Loucy (cell line): ENCODE data around the gene RPA3.

Source experiments
- H2AFZ ChIP-seq: fragments of 200-600 bp; sonication (generic); 2 replicates; pipeline ENCODE4 v1.6.0; 2016; ENCODE audit warnings: antibody characterized with exemption, mild to moderate bottlenecking, low read length, moderate library complexity
- H3F3A ChIP-seq: fragments of 200-600 bp; 2 replicates; pipeline ENCODE4 v1.6.0; 2016; ENCODE audit warnings: antibody characterized with exemption, low read depth, mild to moderate bottlenecking
- H3K27me3 ChIP-seq: fragments of 200-600 bp; sonication (generic); 2 replicates; pipeline ENCODE4 v1.6.1; 2014; ENCODE audit warnings: low read length, mild to moderate bottlenecking; ENCODE audit not compliant: insufficient read depth, poor library complexity, severe bottlenecking
- H3K36me3 ChIP-seq: fragments of 200-600 bp; sonication (generic); 2 replicates; pipeline ENCODE4 v1.6.1; 2016; ENCODE audit warnings: low read length; ENCODE audit not compliant: insufficient read depth
- H3K4me1 ChIP-seq: fragments of 200-600 bp; sonication (generic); 2 replicates; pipeline ENCODE4 v1.5.1; 2014; ENCODE audit warnings: low read length, mild to moderate bottlenecking; ENCODE audit not compliant: insufficient read depth, poor library complexity, severe bottlenecking
- H3K4me2 ChIP-seq: fragments of 200-600 bp; sonication (generic); 2 replicates; pipeline ENCODE4 v1.6.0; 2014; ENCODE audit warnings: antibody characterized with exemption, low read length, low read depth, mild to moderate bottlenecking; ENCODE audit not compliant: poor library complexity, severe bottlenecking
- H3K4me3 ChIP-seq: fragments of 200-600 bp; sonication (generic); 2 replicates; pipeline ENCODE4 v1.5.1; 2014; ENCODE audit warnings: low read length, mild to moderate bottlenecking, mixed read lengths; ENCODE audit not compliant: poor library complexity, severe bottlenecking
- H3K79me2 ChIP-seq: fragments of 200-600 bp; sonication (generic); 2 replicates; pipeline ENCODE4 v1.6.1; 2014; ENCODE audit warnings: low read length; ENCODE audit not compliant: insufficient read depth
- H3K9ac ChIP-seq: fragments of 200-600 bp; sonication (generic); 2 replicates; pipeline ENCODE4 v1.6.0; 2014; ENCODE audit warnings: mild to moderate bottlenecking, low read depth, low read length, moderate library complexity; ENCODE audit not compliant: poor library complexity, severe bottlenecking
- H3K9me2 ChIP-seq: fragments of 200-600 bp; sonication (generic); replicated peaks from 2 replicates; pipeline ENCODE4 v1.6.1; 2016; ENCODE audit warnings: low read depth, low read length, mixed read lengths
- H3K9me3 ChIP-seq: fragments of 200-600 bp; sonication (generic); 2 replicates; pipeline ENCODE4 v1.6.1; 2014; ENCODE audit warnings: mild to moderate bottlenecking, antibody characterized with exemption, low read length, low read depth; ENCODE audit not compliant: insufficient read depth
- H4K20me1 ChIP-seq: fragments of 200-600 bp; sonication (generic); 2 replicates; pipeline ENCODE4 v1.6.0; 2014; ENCODE audit warnings: antibody characterized with exemption, low read length, mild to moderate bottlenecking; ENCODE audit not compliant: insufficient read depth, poor library complexity, severe bottlenecking
- EZH2phosphoT487 ChIP-seq: fragments of 200-600 bp; IDR thresholded peaks from 2 replicates; pipeline ENCODE4 v1.6.1; 2018; ENCODE audit warnings: antibody characterized with exemption, mild to moderate bottlenecking, moderate library complexity, borderline replicate concordance
- TF ChIP-seq, protein P1 (sequence below): fragments of 200-600 bp; sonication (generic); conservative IDR thresholded peaks from 2 replicates; pipeline ENCODE4 v1.5.1; 2014; ENCODE audit warnings: mild to moderate bottlenecking, antibody characterized with exemption, low read length

Gene RPA3

DNA sequence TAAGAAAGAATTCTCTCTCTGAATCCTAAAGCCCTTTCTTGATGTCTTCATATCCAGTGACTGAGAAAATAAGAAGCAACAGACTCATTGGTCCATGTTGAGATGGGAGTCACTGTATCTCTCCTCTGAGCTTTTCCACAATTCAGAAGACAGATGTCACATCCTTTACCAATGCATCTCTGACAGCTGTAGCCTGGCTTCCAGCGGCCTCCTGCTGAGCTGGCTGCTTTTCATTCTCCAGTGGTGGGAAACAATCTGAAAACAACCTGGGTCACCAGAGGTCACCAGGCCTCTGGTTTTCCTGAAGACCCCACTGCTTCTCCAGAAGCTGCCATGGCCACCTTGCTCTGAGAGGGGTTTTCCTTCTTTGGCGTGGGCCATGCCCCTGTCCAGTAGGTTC lies 18.3 kb upstream of the RPA3 start:
- H3K9me2 ChIP-seq, result no peaks in the 10 kb centered on the region
- H3K4me3 ChIP-seq, result no peak overlapping the region
- no peaks in the 10 kb centered on the region for H4K20me1 ChIP-seq
- H3K9me3 ChIP-seq, result no peaks in the 10 kb centered on the region
- peaks cover 33% of the 10 kb centered on the region for H3K4me1 ChIP-seq
- H3K27me3 ChIP-seq, result no peaks in the 10 kb centered on the region
- H2AFZ ChIP-seq, result no peak overlapping the region
- H3K79me2 ChIP-seq, result no peaks in the 10 kb centered on the region
- TF ChIP-seq, protein P1, sequence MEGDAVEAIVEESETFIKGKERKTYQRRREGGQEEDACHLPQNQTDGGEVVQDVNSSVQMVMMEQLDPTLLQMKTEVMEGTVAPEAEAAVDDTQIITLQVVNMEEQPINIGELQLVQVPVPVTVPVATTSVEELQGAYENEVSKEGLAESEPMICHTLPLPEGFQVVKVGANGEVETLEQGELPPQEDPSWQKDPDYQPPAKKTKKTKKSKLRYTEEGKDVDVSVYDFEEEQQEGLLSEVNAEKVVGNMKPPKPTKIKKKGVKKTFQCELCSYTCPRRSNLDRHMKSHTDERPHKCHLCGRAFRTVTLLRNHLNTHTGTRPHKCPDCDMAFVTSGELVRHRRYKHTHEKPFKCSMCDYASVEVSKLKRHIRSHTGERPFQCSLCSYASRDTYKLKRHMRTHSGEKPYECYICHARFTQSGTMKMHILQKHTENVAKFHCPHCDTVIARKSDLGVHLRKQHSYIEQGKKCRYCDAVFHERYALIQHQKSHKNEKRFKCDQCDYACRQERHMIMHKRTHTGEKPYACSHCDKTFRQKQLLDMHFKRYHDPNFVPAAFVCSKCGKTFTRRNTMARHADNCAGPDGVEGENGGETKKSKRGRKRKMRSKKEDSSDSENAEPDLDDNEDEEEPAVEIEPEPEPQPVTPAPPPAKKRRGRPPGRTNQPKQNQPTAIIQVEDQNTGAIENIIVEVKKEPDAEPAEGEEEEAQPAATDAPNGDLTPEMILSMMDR, result no peak
- no peak for TF ChIP-seq EZH2phosphoT487
- no peak overlapping the region for H3K9ac ChIP-seq
- H3K4me2 ChIP-seq, result no peak overlapping the region
- no peaks in the 10 kb centered on the region for H3F3A ChIP-seq
- no peaks in the 10 kb centered on the region for H3K36me3 ChIP-seq

DNA sequence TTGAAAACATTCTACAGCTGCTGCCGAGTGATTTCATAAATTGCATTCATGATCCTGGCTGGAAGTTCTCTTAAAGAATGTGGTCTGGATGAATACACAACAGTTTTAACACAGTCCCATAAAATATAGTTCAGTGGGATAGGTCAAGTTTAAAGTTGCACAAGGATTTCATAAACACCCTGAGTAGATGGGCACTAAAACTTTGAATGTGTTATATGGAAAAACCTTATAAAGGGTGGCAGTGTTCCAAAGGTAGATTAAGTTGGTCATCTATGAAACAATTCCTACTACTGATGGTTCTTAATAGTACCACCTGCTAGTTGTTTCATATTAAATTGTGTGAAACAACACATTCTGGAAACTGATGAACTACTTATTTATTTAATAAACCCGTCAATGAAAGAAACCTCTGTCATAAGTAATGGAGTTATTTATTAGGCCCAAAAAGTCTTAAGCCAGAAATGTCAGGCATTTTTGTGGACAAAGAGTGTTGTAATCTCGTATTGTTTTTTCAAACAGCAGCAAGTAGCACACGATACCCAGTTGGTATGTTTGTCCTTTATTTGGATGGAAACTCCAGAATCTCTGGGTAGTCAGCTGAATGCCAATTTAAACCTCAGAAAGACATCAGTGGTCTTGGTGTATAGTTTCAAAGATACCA lies 14.3 kb upstream of the RPA3 start:
- no peaks in the 10 kb centered on the region for H3K27me3 ChIP-seq
- no peaks in the 10 kb centered on the region for H3K9me3 ChIP-seq
- no peaks in the 10 kb centered on the region for H3K9me2 ChIP-seq
- no peaks in the 10 kb centered on the region for H3F3A ChIP-seq
- H3K4me3 ChIP-seq, result no peak overlapping the region
- no peaks in the 10 kb centered on the region for H4K20me1 ChIP-seq
- H2AFZ ChIP-seq, result no peak overlapping the region
- H3K4me2 ChIP-seq, result no peak overlapping the region
- H3K79me2 ChIP-seq, result no peaks in the 10 kb centered on the region
- TF ChIP-seq, protein P1, result no peak
- no peak for TF ChIP-seq EZH2phosphoT487
- H3K36me3 ChIP-seq, result no peaks in the 10 kb centered on the region
- H3K9ac ChIP-seq, result no peak overlapping the region
- peaks cover 18% of the 10 kb centered on the region for H3K4me1 ChIP-seq

DNA sequence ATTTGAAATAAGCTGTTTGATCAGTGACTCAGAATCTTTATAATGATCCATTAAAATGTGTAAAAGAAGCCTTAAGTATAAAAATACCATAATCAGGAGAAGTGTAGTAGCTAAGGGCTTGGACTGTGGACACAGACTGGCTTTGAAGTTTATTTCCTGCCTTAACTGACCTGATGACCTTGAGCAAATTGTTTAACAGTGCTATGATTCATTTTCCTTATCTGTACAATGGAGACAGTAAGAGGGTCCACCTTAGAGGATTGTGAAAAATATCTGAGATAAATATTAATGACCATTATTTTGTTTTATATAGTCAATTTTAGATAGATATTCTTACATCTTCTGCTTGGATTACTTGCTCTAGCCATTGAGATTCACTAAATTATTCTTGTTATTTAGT lies 13.3 kb upstream of the RPA3 start:
- no peak overlapping the region for H3K4me2 ChIP-seq
- no peak overlapping the region for H2AFZ ChIP-seq
- H3F3A ChIP-seq, result no peaks in the 10 kb centered on the region
- H3K79me2 ChIP-seq, result no peaks in the 10 kb centered on the region
- H3K4me3 ChIP-seq, result no peak overlapping the region
- no peaks in the 10 kb centered on the region for H3K27me3 ChIP-seq
- TF ChIP-seq EZH2phosphoT487, result no peak
- TF ChIP-seq, protein P1, result no peak
- H4K20me1 ChIP-seq, result no peaks in the 10 kb centered on the region
- H3K4me1 ChIP-seq, result peaks cover 17% of the 10 kb centered on the region
- no peak overlapping the region for H3K9ac ChIP-seq
- H3K9me2 ChIP-seq, result no peaks in the 10 kb centered on the region
- no peaks in the 10 kb centered on the region for H3K36me3 ChIP-seq
- no peaks in the 10 kb centered on the region for H3K9me3 ChIP-seq
